Effector CD8-positive, alpha-beta T cell (primary cell): ENCODE data around the gene AGPAT2.

ENCODE experiments used
- DNase-seq: peaks from one replicate; lab custom pipeline; 2025; lab: John Stamatoyannopoulos, UW

Gene AGPAT2

DNA sequence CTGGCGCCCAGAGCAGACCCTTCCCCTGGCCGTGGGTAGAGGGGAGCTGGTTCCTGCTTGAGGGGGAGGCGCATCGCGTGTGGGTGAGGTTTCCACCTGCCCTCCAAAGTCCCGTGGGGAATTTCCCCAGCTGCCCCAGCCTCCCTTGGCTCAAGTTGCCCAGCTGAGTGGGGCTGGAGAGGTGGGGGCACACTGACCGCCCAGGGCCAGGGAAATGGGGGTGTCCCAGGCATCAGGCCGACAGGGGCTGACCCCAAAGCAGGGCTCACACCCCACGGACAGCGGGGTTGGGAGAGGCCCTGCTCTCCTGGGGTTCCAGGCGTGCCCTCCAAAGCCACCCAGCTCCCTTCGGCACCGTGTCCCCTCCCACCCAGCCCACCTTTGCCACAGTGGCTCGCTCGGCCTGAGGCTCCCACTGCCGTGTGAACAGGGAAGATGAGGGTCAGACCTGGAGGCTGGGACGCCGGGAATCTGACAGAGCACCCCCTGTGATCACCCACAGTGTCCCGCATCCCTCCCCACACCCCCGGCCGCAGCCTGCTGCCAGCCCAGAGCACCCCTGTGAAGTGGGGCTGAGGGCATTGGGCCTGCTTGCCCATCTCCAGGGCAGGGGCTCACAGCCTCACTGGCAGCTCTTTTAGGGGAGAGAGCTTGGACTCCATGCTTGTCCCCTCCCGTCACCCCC lies 25.5 kb downstream of the AGPAT2 start:
- DNase-seq = no peak

DNA sequence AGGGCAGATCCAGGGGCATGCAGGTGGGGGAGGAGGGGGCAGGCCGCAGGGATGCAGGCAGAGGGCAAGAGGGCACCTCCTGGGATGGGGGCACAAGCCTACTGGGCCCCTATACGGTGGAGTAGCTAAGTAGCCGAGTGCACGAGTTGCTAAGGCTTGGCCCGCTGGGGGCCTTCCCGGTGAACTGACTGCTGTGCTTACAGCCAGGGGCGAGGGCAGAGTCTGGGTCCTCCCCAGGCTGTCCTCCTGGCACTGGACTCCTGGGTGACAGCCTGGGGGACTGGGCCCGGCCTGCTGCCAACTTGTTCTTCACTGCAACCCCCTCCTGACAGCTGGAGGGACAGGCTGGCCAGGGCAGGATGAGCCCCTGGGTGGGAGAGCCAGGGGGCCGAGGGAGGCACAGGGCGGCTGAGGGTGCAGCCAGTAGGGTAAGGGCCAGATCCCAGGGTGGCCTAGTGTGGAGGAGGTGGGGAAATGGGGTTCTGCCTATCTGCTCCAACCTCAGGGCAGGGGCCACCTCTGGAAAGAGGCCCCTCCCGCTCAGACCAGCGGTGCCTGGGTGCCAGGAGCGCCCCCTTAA lies 26.2 kb downstream of the AGPAT2 start:
- DNase-seq = no peak

DNA sequence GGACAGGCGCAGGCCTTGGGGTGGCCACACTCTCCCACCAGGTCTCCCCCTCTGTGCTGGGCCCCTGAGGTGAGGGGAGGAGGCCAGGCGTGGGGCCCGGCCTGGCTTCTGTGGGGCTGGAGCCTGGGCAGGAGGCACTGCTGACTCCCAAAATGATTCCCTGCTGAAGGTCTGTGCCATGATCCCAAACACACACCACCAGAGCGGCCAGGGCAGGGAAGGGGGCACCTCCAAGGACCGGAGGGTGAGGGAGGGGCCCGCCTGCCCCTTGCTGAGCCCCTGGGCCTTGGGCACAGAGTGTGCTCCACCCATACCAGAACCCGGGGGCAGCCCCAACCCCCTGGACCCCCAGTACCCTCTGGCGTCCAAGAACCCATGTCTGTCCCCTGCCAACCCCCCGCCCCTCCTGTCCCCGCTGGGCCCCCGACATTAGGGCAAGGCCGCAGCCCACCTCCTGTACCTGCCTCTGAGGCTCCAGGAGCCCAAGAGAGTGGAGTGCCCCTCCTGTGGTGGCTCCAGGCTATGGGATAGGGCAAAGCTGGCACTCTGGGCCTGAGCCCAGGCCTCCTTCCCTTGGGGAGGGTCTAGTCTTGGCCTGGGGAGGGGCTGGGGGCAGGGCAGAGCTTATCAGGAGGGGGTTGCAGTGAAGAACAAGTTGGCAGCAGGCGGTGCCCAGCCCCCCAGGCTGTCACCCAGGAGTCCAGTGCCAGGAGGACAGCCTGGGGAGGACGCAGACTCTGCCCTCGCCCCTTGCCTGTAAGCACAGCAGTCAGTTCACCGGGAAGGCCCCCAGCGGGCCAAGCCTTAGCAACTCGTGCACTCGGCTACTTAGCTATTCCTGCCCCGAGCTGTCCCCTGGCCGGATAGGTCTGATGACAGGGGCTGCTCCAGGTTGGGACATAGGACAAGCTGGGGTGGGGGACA lies 27.1 kb downstream of the AGPAT2 start:
- no peak for DNase-seq

DNA sequence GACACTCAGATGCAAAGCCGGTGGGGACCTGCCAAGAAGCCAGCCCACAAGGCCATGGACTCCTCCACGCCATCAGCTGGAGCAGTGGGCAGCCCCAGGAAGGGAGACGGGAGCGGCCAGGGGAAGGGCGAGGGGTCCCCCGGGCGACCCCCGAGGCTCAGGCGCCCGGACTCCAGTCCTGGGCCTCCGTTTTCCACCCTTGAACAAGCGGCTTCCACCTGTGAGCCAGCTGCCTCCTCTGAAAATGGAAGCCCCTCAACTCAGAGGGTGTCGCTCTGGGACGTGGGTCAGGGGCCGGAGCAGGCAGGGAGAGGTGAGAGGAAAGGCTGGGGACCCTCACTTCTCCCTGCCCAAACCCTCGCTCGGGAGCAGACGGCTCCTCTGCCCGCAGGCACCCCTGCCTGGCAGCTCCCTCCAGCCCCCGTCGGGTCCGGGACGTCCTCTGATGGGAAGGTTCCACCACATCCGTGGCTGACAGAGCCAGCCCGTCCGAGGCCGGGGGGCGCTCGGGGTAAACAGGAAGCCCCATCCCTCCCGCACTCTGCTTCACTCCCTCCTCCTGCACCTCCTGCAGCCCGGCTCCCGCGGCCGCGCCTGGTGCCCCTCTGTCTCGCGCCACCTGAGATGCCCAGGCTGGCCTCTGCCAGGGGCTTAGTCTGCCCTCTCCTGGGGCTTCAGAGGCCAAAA lies 28.3 kb downstream of the AGPAT2 start:
- DNase-seq = no peak

DNA sequence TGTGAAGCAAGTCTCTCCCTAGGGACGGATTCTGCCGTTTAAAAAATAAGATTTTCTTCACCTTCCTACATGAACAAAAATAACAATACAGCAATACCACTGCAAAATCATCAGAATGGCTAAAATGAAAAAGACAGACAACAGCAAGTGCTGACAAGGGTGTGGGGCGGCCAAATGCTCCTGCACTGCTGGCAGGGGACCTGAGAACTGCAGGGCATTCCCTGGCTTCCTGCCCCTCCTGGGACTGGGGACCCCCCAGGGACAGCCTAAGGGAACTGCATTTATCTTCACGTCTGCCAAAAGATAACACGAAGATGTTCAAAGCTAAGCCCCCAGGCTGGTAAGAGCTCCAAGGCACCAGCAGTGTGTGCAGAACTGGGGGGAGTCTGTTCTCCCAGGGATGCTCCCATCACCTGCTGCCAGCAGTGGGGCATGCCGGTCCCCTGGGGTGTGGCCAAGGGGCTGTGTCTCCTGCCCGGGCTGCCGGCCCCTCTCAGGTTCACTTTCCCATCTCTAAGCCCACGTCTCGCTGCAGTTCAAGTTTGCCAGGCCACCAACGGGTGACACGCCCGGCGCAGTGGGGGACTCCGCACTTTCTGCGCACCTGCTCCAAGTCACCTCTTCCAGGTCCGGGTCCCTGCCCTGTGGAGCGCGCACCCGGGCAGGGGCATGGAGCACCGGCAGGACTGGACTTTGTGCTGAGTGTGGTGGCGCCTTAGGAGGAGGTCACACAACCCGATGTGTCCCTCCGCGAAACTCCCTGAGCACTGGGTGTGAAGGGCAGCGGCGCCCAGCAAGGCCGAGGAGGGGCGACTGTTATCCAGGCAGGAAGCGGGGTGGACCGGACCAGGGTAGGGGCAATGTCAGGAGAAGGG lies 29.0 kb downstream of the AGPAT2 start:
- no peak for DNase-seq

DNA sequence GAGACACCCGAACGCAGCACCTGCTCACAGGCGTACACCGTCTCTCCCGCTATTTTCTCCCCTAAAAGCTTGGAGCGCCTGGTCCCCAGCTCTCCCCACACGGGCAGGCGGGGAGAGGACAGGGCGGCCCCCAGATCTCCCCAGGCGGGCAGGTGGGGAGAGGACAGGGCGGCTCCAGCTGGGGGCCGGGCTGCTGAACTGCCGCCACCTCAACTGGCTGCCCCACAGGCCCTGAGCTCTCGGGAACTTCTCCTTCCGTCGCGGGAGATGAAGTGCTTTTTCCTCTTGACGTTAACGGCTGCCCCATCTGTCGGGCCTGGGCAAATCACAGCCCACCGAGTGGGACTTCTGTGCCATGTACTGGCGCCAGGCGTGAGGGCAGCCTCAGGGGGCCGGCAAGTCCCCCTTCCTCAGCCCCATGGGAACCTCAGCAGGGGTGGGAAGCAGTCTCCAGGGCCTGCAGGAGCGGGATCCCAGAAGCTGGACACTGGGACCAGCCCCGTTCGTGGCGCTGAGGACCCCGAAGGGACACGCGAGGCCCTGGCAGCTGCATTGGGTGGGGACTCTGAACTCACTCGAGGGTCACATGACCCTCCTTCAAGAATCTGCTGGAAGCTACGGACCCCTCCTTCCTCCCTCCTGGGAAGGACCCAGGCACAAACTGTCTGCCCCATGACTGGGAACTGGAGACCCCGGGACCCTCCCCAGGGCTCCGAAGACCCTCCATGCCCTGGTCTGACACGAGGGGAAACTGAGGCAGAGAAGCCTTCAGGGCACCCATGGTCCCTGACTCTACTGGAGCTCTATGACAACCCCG lies 30.3 kb downstream of the AGPAT2 start:
- no peak for DNase-seq

DNA sequence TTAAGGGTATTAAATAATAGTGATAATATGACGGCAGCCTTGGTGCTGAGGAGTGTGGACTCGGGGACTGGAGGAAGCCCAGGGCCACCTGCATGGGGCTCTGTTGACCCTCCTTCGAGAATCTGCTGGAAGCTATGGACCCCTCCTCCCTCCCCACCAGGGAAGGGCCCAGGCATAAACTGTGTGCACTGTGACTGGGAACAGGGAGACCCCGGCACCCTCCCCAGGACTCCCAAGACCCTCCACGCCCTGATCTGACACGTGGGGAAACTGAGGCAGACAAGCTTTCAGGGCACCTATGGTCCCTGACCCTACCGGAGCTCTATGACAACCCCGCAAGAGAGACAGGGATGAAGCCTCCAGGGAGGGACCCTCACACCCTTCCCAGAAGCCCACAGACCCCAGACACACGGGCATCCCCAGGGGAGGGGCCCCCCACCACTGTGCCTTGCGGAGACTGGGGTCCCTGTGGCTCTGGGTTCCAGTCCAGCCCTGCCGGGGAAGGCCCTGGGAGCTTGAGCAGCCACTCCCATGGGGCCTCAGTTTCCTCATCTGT lies 31.0 kb downstream of the AGPAT2 start:
- no peak for DNase-seq

DNA sequence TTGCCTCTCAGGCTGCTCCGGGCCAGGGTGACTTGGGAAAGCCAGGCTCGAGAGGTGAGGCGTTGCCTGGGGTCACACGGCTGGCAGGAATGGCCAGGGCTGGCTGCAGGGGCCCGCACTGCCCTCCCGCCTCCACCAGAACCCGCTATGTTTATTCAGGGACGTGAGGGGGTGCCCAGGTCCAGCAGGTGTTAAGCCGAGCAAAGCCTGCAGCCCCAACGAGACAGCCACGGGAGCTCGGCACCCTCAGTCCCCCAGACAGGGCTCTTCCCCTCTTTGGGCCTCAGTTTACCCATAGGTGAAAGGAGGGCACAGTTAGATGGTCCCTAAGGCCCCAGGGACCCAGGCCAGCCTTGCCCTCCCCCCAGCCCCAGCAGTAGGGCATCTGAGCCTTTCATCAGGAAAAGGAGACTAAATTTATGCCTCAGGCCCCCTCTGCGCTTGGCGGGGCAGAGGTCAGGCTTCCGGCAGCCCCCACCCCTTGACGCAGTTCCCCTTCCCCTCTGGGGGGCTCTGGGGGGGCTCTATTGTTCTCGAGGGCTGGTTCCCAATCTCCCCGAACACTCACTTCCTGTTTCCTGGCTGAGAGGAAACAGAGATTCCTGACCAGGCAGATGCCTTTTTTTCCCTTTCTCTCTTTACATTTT lies 31.6 kb downstream of the AGPAT2 start:
- no peak for DNase-seq

DNA sequence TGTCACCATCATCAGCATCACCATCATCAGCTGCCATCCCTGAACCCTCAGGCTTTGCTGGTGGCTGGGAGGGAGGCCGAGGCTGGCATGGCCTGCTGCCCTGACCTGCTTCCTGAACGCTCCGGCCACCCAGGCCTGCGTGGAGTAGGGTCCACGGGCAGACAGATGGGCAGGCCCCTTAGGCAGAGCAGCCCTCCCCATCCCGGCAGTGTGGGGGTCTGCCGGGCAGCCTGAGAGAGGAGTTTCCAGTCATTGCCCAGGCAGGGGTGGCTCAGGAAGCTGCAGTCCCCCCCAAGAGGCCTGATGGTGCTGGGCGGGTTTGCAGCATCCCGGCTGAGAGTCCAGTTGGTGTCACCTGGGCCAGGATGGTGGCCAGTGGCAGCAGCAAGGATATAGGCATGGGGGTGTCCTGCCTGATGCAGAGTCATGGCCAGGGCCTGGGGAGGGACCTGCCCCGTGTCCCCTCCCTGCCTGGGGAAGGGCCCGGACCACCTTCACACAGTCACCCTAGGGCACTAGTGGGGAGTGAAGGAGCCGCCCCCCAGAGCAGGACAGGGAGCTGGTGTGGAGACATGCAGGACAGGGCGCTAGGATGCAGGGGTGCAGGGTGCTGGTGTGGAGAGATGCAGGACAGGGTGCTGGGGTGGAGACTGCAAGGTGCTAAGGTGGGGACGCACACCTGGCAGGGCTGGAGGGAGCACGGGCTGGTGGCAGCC lies 32.3 kb downstream of the AGPAT2 start:
- no peak for DNase-seq

DNA sequence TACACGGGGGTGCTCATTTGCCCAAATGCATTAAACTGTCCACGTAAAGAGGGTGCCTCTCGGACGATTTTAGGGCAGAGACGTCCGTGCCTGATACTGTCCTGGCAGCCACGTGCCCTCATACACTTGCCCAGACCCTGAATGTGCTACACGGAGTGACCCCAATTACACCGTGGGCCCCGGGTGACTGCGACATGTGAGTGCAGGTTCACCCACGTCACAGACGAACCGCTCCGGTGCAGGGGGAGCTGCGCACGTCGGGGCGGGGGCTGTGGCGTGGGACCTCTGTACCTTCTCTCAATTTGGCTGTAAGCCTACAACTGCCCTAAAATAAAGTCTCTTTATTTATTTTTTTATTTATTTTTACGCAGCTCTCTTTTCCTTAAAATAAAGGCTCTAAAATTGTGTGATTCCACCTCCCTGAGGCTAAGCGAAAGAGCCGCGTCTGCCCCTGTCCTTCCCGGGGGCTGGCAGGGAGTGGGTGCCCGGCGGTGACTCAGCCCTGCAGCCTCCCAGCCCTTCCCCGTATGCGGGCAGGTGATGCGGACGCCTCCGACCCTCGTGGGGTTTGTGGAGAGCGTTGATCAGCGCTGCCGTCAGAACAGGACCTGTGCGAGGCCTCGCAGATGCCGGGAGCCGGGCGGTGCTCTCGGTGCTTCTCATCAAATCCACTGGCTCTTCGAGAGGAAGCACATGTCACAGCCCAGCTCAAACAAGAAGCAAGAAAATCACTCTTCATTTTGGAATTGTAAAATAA lies 33.8 kb downstream of the AGPAT2 start:
- no peak for DNase-seq

DNA sequence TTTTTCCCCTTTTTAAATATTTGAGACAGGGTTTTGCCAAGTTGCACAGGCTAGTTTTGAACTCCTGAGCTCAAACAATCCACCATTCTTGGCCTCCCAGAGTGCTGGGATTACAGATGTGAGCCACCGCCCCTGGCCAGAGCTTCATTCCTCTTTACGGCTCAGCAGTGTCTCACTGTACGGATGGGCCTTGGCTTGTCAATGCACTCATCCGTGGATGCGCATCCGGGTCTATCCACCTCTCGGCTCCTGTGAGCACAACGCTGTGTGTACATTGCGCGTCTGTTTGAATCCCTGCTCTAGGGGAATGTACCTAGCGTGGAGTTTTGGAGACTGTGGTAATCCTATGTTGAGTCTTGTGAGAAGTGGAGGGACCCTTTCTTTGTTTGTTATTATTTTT lies 35.4 kb downstream of the AGPAT2 start:
- no peak for DNase-seq

DNA sequence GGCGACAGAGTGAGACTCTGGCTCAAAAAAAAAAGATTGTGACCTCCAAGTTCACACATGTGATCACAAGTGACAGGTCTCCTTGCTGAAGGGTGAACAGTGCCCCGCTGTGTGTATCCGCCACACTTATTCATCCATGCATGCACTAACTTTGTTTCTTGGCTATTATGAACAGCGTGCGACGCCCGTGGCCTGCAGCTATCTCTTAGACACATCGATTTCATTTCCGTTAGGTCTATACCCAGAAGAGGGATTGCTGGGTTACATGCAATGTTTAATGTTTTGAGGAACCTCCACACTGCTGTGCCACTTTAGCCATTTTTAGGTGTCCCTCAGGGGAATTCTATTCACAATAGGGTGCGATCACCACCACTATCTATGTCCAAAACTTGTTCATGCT lies 36.6 kb downstream of the AGPAT2 start:
- no peak for DNase-seq

DNA sequence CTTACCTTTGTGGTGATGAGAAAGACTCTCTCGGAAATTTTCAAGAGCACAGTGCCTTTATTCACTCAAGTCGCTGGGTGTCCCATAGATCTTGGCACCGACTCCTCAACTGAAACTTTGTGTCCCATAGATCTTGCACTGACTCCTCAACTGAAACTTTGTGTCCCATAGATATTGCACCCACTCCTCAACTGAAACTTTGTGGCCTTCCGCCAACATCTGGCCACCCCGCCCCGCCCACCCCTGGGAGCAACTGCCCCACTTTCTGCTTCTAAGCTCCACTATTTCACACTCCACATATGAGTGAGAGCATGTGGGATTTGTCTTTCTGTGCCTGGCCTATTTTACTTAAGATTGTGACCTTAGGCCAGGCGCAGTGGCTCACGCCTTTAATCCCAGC lies 37.2 kb downstream of the AGPAT2 start:
- no peak for DNase-seq

DNA sequence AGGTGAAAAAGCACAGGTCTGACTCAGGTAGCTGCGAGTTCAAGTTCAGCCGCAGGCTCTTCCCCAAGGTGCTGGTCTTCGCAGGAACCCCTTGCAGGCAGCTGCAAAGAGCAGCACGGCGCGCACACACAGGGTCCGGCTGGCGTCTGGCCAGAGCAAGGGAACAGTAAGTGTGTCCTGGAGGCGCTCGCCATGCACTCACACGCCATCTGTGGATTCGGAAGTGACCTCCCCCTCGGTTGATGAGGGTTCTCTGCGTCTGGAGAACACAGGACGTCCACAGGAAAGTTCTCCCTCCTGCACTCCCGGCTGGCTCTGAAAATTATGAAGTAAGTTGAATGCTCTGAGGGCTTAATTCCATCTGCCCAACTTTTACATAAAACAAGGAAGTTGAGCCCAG lies 38.5 kb downstream of the AGPAT2 start:
- no peak for DNase-seq

DNA sequence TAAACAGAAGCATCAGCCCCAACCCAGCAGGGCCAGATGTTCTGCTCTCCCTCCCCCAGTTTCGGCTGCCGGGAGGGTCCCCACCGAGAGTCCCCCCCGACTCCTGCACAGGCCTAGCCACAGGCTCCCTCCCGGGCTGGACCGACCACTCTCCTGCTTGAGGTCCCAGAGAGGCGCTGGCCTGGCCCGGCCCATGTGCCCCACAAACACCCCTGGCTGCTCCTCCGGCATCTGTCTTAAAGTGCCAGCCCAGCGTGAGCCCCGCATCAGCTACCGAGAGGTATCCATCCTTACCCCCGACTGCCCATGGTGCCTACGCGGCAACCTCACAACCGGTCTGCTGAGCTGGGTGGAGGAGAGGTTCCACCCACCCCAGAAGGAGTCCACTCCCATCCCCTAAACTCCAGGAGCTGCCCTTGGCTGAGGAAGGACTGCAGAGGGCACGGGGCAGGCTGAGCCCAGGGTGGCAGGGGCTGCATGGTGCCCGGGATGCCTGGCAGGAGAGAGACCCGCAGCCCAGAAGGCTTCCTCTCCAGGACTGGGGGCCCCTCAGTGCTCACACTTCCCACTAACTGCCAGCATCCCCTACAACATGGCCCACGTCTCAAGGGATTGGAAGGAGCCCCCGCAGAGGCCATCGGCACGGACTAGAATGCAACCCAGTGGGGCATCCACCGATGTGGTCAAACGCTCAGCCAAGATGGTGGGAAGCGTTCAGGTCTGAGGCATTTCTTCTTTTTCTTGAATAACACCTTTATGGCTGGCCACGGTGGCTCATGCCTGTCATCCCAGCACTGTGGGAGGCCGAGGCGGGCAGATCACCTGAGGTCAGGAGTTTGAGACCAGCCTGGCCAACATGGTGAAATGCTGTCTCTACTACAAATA lies 40.2 kb downstream of the AGPAT2 start:
- no peak for DNase-seq

DNA sequence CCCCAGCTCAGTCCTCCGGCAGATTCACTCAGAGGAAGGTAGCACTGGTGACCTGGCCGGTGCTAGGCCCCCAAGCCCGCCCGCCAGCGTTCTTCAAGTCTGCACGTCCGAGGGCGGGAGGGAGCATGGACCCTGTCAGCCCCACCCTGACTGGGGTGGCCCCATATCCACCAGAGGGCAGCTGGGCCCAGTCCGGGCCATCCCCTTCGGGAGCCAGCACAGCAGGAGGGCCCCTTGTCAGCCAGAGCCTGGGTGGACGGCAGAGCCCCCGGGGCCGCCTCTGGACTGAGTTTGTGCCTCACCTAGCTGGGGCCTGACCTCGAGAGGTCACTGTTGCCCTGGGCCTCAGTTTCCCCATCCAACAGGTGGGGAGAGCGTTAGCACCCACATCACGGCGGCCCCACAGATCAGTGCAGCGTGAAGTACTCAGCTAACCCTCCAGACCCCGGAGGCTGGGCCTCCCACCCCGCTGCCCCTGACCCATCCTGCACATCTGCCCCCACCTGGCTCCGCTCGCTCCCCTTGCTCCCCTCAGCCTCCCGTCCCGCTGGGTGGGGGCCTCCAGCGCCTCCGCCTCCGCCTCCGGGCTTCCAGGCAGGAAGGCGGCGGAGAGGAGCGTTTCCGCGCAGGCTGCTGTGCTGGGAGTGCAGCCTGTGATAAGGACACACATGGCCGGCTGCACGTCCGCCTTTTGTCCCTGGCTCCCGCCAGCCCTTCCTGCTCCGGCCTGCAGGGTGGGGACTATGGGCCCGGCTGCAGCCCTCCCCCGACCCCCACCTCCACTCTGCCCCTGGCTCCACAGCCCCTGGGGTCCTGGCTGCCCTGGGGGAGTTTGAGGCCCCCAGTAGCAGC lies 41.1 kb downstream of the AGPAT2 start:
- no peak for DNase-seq
